Spleen (tissue), 11 donors: ENCODE data around the gene ERCC6L2. TPM values are rescaled to one million over a fixed set of nuclear protein-coding genes. Genes with fewer than 3 reads are reported as not detected.

Source experiments
- DNase-seq: peaks from one replicate; pipeline ENCODE4 v3.0.0-alpha.2; 2020
- H3K27ac ChIP-seq, 8 donors: fragments of 200-600 bp; sonication (generic) in 7 of 8; 1 replicate in 4 of 8; 2 replicates in 4 of 8; pipeline versions ENCODE4 v1.5.0 to v1.8.0; 2016 to 2021; ENCODE audit warnings: inconsistent platforms in 4 of 8, mild to moderate bottlenecking in 4 of 8, moderate library complexity in 1 of 8
- H3K27me3 ChIP-seq, 7 donors: fragments of 200-600 bp; sonication (generic) in 6 of 7; replicated peaks in 1 of 7; 1 replicate in 4 of 7; 2 replicates in 3 of 7; pipeline versions ENCODE4 v1.5.0 to v1.8.0; 2016 to 2021; ENCODE audit warnings: inconsistent platforms in 3 of 7, mild to moderate bottlenecking in 1 of 7
- H3K36me3 ChIP-seq, 6 donors: fragments of 200-600 bp; sonication (generic) in 5 of 6; 1 replicate in 4 of 6; 2 replicates in 2 of 6; pipeline versions ENCODE4 v1.5.0 to v1.8.0; 2016 to 2021; ENCODE audit warnings: inconsistent platforms in 2 of 6
- H3K4me1 ChIP-seq, 6 donors: fragments of 200-600 bp; sonication (generic) in 5 of 6; 1 replicate in 3 of 6; 2 replicates in 3 of 6; pipeline versions ENCODE4 v1.5.0 to v1.8.0; 2016 to 2021; ENCODE audit warnings: inconsistent platforms in 3 of 6
- H3K4me3 ChIP-seq, 8 donors: fragments of 200-600 bp; sonication (generic) in 7 of 8; 1 replicate in 4 of 8; 2 replicates in 4 of 8; pipeline versions ENCODE4 v1.5.0 to v1.8.0; 2016 to 2021; ENCODE audit warnings: inconsistent platforms in 4 of 8, mild to moderate bottlenecking in 4 of 8, moderate library complexity in 2 of 8
- H3K9me3 ChIP-seq, 8 donors: fragments of 200-600 bp; sonication (generic) in 7 of 8; 1 replicate in 4 of 8; 2 replicates in 4 of 8; pipeline versions ENCODE4 v1.5.0 to v1.8.0; 2016 to 2021; ENCODE audit warnings: inconsistent platforms in 4 of 8
- POLR2A ChIP-seq, 3 donors: fragments of 450-650 bp; IDR thresholded peaks; one replicate each; pipeline ENCODE4 v1.5.1; 2017; ENCODE audit warnings: antibody characterized with exemption in 3 of 3, mild to moderate bottlenecking in 1 of 3
- POLR2AphosphoS5 ChIP-seq, 3 donors: sonication (generic); formaldehyde crosslinking; IDR thresholded peaks; one replicate each; pipeline ENCODE4 v1.5.1; 2017; ENCODE audit warnings: antibody characterized with exemption in 3 of 3
- WGBS, 5 donors: extraction: QIAGEN DNeasy Blood & Tissue Kit in 3 of 5; methylation state at CpG; one replicate each; pipeline versions ENCODE4 v1.1.5 to v1.1.7; 2013 to 2018; 5-methylcytosine and 5-hydroxymethylcytosine counted together
- intact Hi-C: fragments of 100-400 bp; cut with DNase I; formaldehyde crosslinking; loops from one replicate; pipeline ENCODE4 v1.15.0; 2023; ENCODE audit warnings: low total_unique reads
- polyA plus RNA-seq, 3 donors: library from polyadenylated mRNA; stranded (reverse); fragments of 200-250 nt; gene quantifications; one replicate each; pipeline ENCODE4 v1.2.1, GENCODE V29; 2013
- total RNA-seq, 7 donors: library from RNA; depleted of rRNA in 3 of 7; stranded (reverse); fragments of >200 nt in 3 of 7; fragmentation: NEBNext Ultra II Directional in 4 of 7; extraction: Animal tissue kit (Norgen Biotek cat#: 25700) in 4 of 7; gene quantifications; one replicate each; pipeline versions ENCODE4 v1.1.0 to v1.2.1, GENCODE V29; 2016 to 2021
- TF ChIP-seq, protein P1 (sequence below), 11 experiments: fragments of 200-600 bp in 7 of 11; fragments of 450-650 bp in 4 of 11; sonication (generic) in 4 of 11; IDR thresholded peaks in 8 of 11; conservative IDR thresholded peaks in 3 of 11; 1 replicate in 7 of 11; 2 replicates in 4 of 11; pipeline versions ENCODE4 v1.4.0 to v1.8.0; 2016 to 2021; ENCODE audit warnings: antibody characterized with exemption in 11 of 11, inconsistent platforms in 4 of 11, mild to moderate bottlenecking in 1 of 11
- donor health status: healthy with polysubstance abuse.
- donor health status: DM: no; HTN: no; CAD: no; lungs with moderate emphysema.
- donor health status: DM: no; HTN: no; CAD: no.
- donor health status: Bipolar disorder and iron deficiency.
- donor health status: healthy.
- donor health status: DM: no; HTN: no; CAD: no.
- donor health status: DM: yes; HTN: yes; CAD: no.

Gene ERCC6L2
- total and polyA plus RNA-seq, 10 donors = 4.6 to 118 (median 70.9) TPM

DNA sequence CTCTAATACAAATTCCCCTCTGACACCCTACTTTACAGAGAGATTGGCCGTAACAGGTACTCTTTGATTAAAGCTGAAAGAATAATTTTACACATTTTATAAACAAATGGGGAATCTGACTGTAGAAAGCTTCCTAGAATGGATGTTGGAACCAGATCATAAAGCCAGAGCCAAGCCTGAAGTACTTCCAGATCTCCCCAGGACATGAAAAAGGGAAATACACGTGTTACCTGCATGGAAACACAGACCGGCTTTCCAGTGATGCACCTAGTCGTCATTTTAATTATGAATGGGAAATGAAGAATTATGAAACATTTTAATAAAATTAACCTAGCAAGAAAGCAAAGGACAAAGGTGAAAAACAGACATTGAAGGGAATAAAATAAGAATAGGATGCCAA, 66.5 kb downstream of the ERCC6L2 start:
- no peaks in the 10 kb centered on the region for H3K27me3 ChIP-seq
- DNase-seq = no peak
- H3K27ac ChIP-seq = no peak overlapping the region
- H3K9me3 ChIP-seq = peaks cover 0 to 34% (median 18%) of the 10 kb centered on the region in 8 donors
- 96 to 98% (median 97%) methylated on average over 4 of the region's 4 CpGs for WGBS, 5 donors
- intact Hi-C loops = no loop called here
- TF ChIP-seq, protein P1, sequence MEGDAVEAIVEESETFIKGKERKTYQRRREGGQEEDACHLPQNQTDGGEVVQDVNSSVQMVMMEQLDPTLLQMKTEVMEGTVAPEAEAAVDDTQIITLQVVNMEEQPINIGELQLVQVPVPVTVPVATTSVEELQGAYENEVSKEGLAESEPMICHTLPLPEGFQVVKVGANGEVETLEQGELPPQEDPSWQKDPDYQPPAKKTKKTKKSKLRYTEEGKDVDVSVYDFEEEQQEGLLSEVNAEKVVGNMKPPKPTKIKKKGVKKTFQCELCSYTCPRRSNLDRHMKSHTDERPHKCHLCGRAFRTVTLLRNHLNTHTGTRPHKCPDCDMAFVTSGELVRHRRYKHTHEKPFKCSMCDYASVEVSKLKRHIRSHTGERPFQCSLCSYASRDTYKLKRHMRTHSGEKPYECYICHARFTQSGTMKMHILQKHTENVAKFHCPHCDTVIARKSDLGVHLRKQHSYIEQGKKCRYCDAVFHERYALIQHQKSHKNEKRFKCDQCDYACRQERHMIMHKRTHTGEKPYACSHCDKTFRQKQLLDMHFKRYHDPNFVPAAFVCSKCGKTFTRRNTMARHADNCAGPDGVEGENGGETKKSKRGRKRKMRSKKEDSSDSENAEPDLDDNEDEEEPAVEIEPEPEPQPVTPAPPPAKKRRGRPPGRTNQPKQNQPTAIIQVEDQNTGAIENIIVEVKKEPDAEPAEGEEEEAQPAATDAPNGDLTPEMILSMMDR (IDR thresholded peaks at IDR 0.05 in 8 of 11, conservative IDR thresholded peaks at IDR 0.05 in 3 of 11) = no peak
- TF ChIP-seq POLR2AphosphoS5 (IDR thresholded peaks at IDR 0.05) (no peak), POLR2A (IDR thresholded peaks at IDR 0.05) (no peak)
- H3K36me3 ChIP-seq = peaks cover 0 to 95% (median 49%) of the 10 kb centered on the region in 6 donors
- no peaks in the 10 kb centered on the region for H3K4me1 ChIP-seq
- no peak overlapping the region for H3K4me3 ChIP-seq

DNA sequence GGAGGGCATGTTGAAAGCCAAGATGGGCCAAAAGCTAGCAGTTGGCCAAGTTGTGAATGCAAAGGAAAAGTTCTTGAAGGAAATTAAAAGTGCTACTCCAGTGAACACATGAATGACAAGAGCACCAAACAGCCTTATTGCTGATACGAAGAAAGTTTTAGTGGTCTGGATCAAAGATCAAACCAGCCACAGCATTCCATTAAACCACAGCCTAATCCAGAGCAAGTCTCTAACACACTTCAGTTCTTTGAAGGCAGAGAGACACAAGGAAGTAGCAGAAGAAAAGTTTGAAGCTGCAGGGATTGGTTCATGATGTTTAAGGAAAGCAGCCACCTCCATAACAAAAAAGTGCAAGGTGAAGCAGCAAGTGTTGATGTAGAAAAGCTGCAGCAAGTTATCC, 71.6 kb downstream of the ERCC6L2 start:
- intact Hi-C loops = no loop called here
- peaks cover 0 to 85% (median 28%) of the 10 kb centered on the region in 6 donors for H3K36me3 ChIP-seq
- no peak for TF ChIP-seq POLR2A (IDR thresholded peaks at IDR 0.05)
- TF ChIP-seq, protein P1 (IDR thresholded peaks at IDR 0.05 in 8 of 11, conservative IDR thresholded peaks at IDR 0.05 in 3 of 11) = no peak
- no peak for TF ChIP-seq POLR2AphosphoS5 (IDR thresholded peaks at IDR 0.05)

DNA sequence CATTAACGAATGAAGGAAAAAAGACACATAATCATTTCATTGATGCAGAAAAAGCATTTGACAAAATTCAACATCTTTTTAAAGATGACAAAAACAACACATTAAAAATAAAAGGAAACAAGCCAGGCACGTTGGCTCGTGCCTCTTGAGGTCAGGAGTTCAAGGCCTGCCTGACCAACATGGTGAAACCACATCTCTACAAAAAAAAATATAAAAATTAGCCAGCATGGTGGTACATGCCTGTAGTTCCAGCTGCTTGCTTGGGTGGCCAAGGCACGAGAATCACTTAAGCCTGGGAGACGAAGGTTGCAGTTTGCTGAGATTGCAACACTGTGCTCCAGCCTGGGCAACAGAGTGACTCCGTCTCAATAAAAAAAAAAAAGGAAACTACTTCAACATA, 77.0 kb downstream of the ERCC6L2 start:
- H3K27me3 ChIP-seq = no peaks in the 10 kb centered on the region
- H3K27ac ChIP-seq = no peak overlapping the region
- intact Hi-C loops = no loop called here
- no peaks in the 10 kb centered on the region for H3K4me1 ChIP-seq
- no peak for TF ChIP-seq POLR2A (IDR thresholded peaks at IDR 0.05)
- no peak for TF ChIP-seq POLR2AphosphoS5 (IDR thresholded peaks at IDR 0.05)
- TF ChIP-seq, protein P1 (IDR thresholded peaks at IDR 0.05 in 8 of 11, conservative IDR thresholded peaks at IDR 0.05 in 3 of 11) = no peak
- no peak overlapping the region for H3K4me3 ChIP-seq
- H3K36me3 ChIP-seq = peaks cover 6 to 68% (median 17%) of the 10 kb centered on the region in 6 donors
- no peak for DNase-seq
- 62 to 78% (median 67%) methylated on average over 6 of the region's 6 CpGs for WGBS, 5 donors
- H3K9me3 ChIP-seq = peaks cover 0 to 56% (median 36%) of the 10 kb centered on the region in 8 donors

More for the DNA sequence above, 71.6 kb downstream of the ERCC6L2 start:
- DNase-seq = no peak
- H3K27ac ChIP-seq = no peak overlapping the region
- WGBS, 5 donors = 68 to 100% (median 91%) methylated on average over 1 of the region's 1 CpG
- no peaks in the 10 kb centered on the region for H3K4me1 ChIP-seq
- no peaks in the 10 kb centered on the region for H3K27me3 ChIP-seq
- peaks cover 0 to 47% (median 28%) of the 10 kb centered on the region in 8 donors for H3K9me3 ChIP-seq
- H3K4me3 ChIP-seq = no peak overlapping the region

GRCh38 chr9:95953986-95954385, 78.5 kb downstream of the ERCC6L2 start:
- no peaks in the 10 kb centered on the region for H3K4me1 ChIP-seq
- H3K36me3 ChIP-seq = peaks cover 6 to 66% (median 17%) of the 10 kb centered on the region in 6 donors
- no peaks in the 10 kb centered on the region for H3K27me3 ChIP-seq
- no peak overlapping the region for H3K27ac ChIP-seq
- DNase-seq = no peak
- H3K9me3 ChIP-seq = peaks cover 0 to 46% (median 27%) of the 10 kb centered on the region in 8 donors
- TF ChIP-seq POLR2A (IDR thresholded peaks at IDR 0.05) = no peak
- no peak for TF ChIP-seq POLR2AphosphoS5 (IDR thresholded peaks at IDR 0.05)
- TF ChIP-seq, protein P1 (IDR thresholded peaks at IDR 0.05 in 8 of 11, conservative IDR thresholded peaks at IDR 0.05 in 3 of 11) = no peak
- intact Hi-C loops = no loop called here
- WGBS, 5 donors = 69 to 87% (median 83%) methylated on average over 1 of the region's 1 CpG
- no peak overlapping the region for H3K4me3 ChIP-seq
